K562 (cell line): ENCODE results near the gene CCDC70. TPM values are rescaled to one million over a fixed set of nuclear protein-coding genes. Genes with fewer than 3 reads are reported as not detected.

Source experiments
- ATAC-seq: fragments of 200-7000 bp; cut with Tn5 transposase; 3 replicates; pipeline ENCODE4 v1.9.1; 2020; ENCODE audit warnings: moderate library complexity
- BruUV-seq: library from RNA; stranded (reverse); fragments of 400-500 nt; replicated peaks from 2 replicates; lab custom pipeline; 2021; lab: Mats Ljungman, UMichigan
- CTCF ChIA-PET: fragments of 300-600 bp; formaldehyde crosslinking; extraction: SDS; loops from one replicate; lab custom pipeline; 2021; ENCODE audit warnings: low intra/inter-chr PET ratio; lab: Yijun Ruan, JAX
- POLR2A ChIA-PET: fragments of 300-600, 350-650 bp; sonication (Branson Sonifier 250); formaldehyde crosslinking; extraction: SDS; loops from one replicate; lab custom pipeline; 2021; ENCODE audit warnings: antibody characterized with exemption, inconsistent platforms; lab: Yijun Ruan, JAX
- DNase-seq, 4 experiments: peaks; one replicate each; pipeline versions ENCODE4 v3.0.0 to v3.0.0-alpha.2; 2011 to 2018; ENCODE audit warnings: low spot score in 3 of 4, mixed read lengths in 3 of 4; ENCODE audit errors: extremely low read depth in 1 of 4
- FAIRE-seq: peaks from 2 replicates; lab custom pipeline; 2011; peaks lifted over from hg19 to GRCh38; lab: Jason Lieb, UNC
- H2AFZ ChIP-seq: 2 replicates; pipeline ENCODE4 v1.6.0; 2011; ENCODE audit warnings: low read depth, low read length, control low read depth, inconsistent platforms
- H3K27ac ChIP-seq: fragments of 200-600 bp; 3 replicates; pipeline ENCODE4 v1.8.0; 2011; ENCODE audit warnings: low read depth, mild to moderate bottlenecking, control low read depth, inconsistent platforms, low read length, moderate library complexity, mixed read lengths; ENCODE audit errors: extremely low read depth
- H3K27me3 ChIP-seq, 2 experiments: fragments of 300-600 bp in 1 of 2; 2 replicates in 1 of 2; 3 replicates in 1 of 2; pipeline versions ENCODE4 v1.6.0 to v1.8.0; 2011; ENCODE audit warnings: inconsistent platforms in 2 of 2, low read length in 2 of 2, mild to moderate bottlenecking in 1 of 2, mixed read lengths in 1 of 2, moderate library complexity in 1 of 2; ENCODE audit not compliant: control insufficient read depth in 2 of 2, insufficient read depth in 2 of 2
- H3K36me3 ChIP-seq: fragments of 300-600 bp; 3 replicates; pipeline ENCODE4 v1.8.0; 2011; ENCODE audit warnings: mild to moderate bottlenecking, low read length, inconsistent platforms; ENCODE audit not compliant: control insufficient read depth, insufficient read depth
- H3K4me1 ChIP-seq, 2 experiments: fragments of 200-600 bp in 1 of 2; replicated peaks in 1 of 2; 2 replicates in 1 of 2; 3 replicates in 1 of 2; pipeline versions ENCODE4 v1.5.1 to v1.8.0; 2011; ENCODE audit warnings: inconsistent platforms in 2 of 2, low read length in 2 of 2, mild to moderate bottlenecking in 1 of 2, mixed read lengths in 1 of 2, moderate library complexity in 1 of 2; ENCODE audit not compliant: control insufficient read depth in 2 of 2, insufficient read depth in 2 of 2
- H3K4me2 ChIP-seq: 2 replicates; pipeline ENCODE4 v1.6.1; 2011; ENCODE audit warnings: low read length, control low read depth, inconsistent platforms, mixed read lengths; ENCODE audit not compliant: insufficient read depth
- H3K4me3 ChIP-seq: fragments of 200-600 bp; sonication (generic), shearing (Covaris generic); 2 replicates; pipeline ENCODE4 v1.5.1; 2016; ENCODE audit warnings: control low read depth, inconsistent platforms
- H3K79me2 ChIP-seq: fragments of 200-600 bp; 3 replicates; pipeline ENCODE4 v1.8.0; 2011; ENCODE audit warnings: low read length, inconsistent platforms; ENCODE audit not compliant: control insufficient read depth, insufficient read depth
- H3K9ac ChIP-seq, 2 experiments: 2 replicates each; pipeline versions ENCODE4 v1.6.0 to v1.6.1; 2011; ENCODE audit warnings: low read depth in 2 of 2, low read length in 2 of 2, control low read depth in 1 of 2, inconsistent platforms in 1 of 2, mild to moderate bottlenecking in 1 of 2, mixed read lengths in 1 of 2; ENCODE audit not compliant: insufficient read depth in 1 of 2
- H3K9me1 ChIP-seq: one replicate; pipeline ENCODE4 v1.6.0; 2011; ENCODE audit warnings: inconsistent platforms, mild to moderate bottlenecking, low read length, moderate library complexity; ENCODE audit not compliant: control insufficient read depth, insufficient read depth
- H3K9me3 ChIP-seq: replicated peaks from 2 replicates; pipeline ENCODE4 v1.5.1; 2011; ENCODE audit warnings: low read depth, low read length, inconsistent platforms; ENCODE audit not compliant: control insufficient read depth, insufficient read depth
- H4K20me1 ChIP-seq: replicated peaks from 2 replicates; pipeline ENCODE4 v1.6.1; 2011; ENCODE audit warnings: low read length, inconsistent platforms, mixed read lengths; ENCODE audit not compliant: control insufficient read depth, insufficient read depth
- CREB3L1 ChIP-seq: fragments of 450-650 bp; IDR thresholded peaks from 2 replicates; pipeline ENCODE4 v1.6.1; 2014; ENCODE audit warnings: low read depth, mild to moderate bottlenecking, moderate library complexity, borderline replicate concordance
- DPF2 ChIP-seq: fragments of 450-650 bp; IDR thresholded peaks from 2 replicates; pipeline ENCODE4 v1.6.1; 2016
- EP300 ChIP-seq: IDR thresholded peaks from 2 replicates; pipeline ENCODE4 v1.6.1; 2012; ENCODE audit warnings: low read length, improper control_type of control experiment
- MEIS2 ChIP-seq: fragments of 450-650 bp; IDR thresholded peaks from 2 replicates; pipeline ENCODE4 v1.6.1; 2014; ENCODE audit warnings: mild to moderate bottlenecking; ENCODE audit not compliant: partially characterized antibody
- MTA3 ChIP-seq: fragments of 450-650 bp; formaldehyde crosslinking; IDR thresholded peaks from 2 replicates; pipeline ENCODE4 v1.6.1; 2017; ENCODE audit warnings: mild to moderate bottlenecking, borderline replicate concordance
- NR2C1 ChIP-seq, 2 experiments: fragments of 450-650 bp; IDR thresholded peaks; 2 replicates each; pipeline ENCODE4 v1.6.1; 2017; ENCODE audit warnings: mild to moderate bottlenecking in 2 of 2, antibody characterized with exemption in 1 of 2, inconsistent platforms in 1 of 2, missing compliant biosample characterization in 1 of 2, missing genetic modification characterization in 1 of 2
- PTBP1 ChIP-seq: fragments of 200-400 bp; formaldehyde crosslinking; IDR thresholded peaks from 2 replicates; pipeline ENCODE4 v1.6.1; 2017; ENCODE audit warnings: low read depth, low read length
- RBM39 ChIP-seq: fragments of 200-400 bp; formaldehyde crosslinking; optimal IDR thresholded peaks from 2 replicates; pipeline ENCODE3; 2018; ENCODE audit warnings: low read depth, low read length
- ZFP36 ChIP-seq: fragments of 150-350 bp; IDR thresholded peaks from 2 replicates; pipeline ENCODE4 v1.6.1; 2018; ENCODE audit warnings: low read length, low read depth; ENCODE audit not compliant: partially characterized antibody
- WGBS: fragments of 100-300 bp; shearing (Covaris generic); methylation state at CpG from one replicate; pipeline ENCODE4 v1.1.6; 2016; ENCODE audit warnings: low coverage, mixed read lengths; ENCODE audit not compliant: insufficient coverage; ENCODE audit errors: missing lambda C conversion rate; 5-methylcytosine and 5-hydroxymethylcytosine counted together
- in situ Hi-C: fragments of 300-500 bp; cut with MboI; formaldehyde crosslinking; loops from 4 replicates; pipeline ENCODE4 v1.15.0; 2018; ENCODE audit warnings: inconsistent platforms, mixed read lengths
- intact Hi-C: fragments of 100-400 bp; cut with micrococcal nuclease; formaldehyde crosslinking; loops from 2 replicates; pipeline ENCODE4 v1.14.2; 2022
- polyA plus RNA-seq, 8 experiments: library from polyadenylated mRNA; depleted of rRNA in 4 of 8; stranded (reverse) in 5 of 8; unstranded in 3 of 8; fragments of >200 nt; fragmentation: Nextera tagmentation in 2 of 8; fragmentation: Illumina TruSeq in 1 of 8; extraction: Ambion mirVana in 2 of 8; extraction: Trizol in 1 of 8; gene quantifications; 2 replicates each; pipeline versions ENCODE4 v1.2.1 to v1.2.3, GENCODE V29; 2011 to 2014; ENCODE audit warnings: inconsistent platforms in 1 of 8, missing spikeins in 1 of 8
- total RNA-seq, 7 experiments: library from RNA; depleted of rRNA in 6 of 7; stranded (reverse); fragments of >200 nt in 6 of 7; fragmentation: Illumina TruSeq in 2 of 7; extraction: Trizol in 2 of 7; gene quantifications; 2 replicates each; pipeline versions ENCODE4 v1.2.1 to v1.2.3, GENCODE V29; 2011 to 2021; ENCODE audit warnings: low replicate concordance in 1 of 7

The CCDC70 gene
- total and polyA plus RNA-seq, 9 of the 15 experiments (the other 6 are each of a cell fraction or from before 2014, with no cell fraction given): not detected

- H3K4me3 ChIP-seq: no peak overlapping the region
- DNase-seq: no peak
- H4K20me1 ChIP-seq: no peaks in the 10 kb centered on the region
- H3K27ac ChIP-seq: no peak overlapping the region
- intact Hi-C loops: no loop called here
- H3K4me2 ChIP-seq: no peak overlapping the region
- no peaks in the 10 kb centered on the region for H3K9me3 ChIP-seq
- ATAC-seq: no peak
- no peaks in the 10 kb centered on the region for H3K36me3 ChIP-seq
- ChIA-PET CTCF (no interaction called here), POLR2A (no interaction called here)
- no peaks in the 10 kb centered on the region for H3K9me1 ChIP-seq
- H3K4me1 ChIP-seq: peaks cover 2 to 4% of the 10 kb centered on the region in 2 experiments; a peak in 3 of 5 replicates
- FAIRE-seq: no peak
- TF ChIP-seq MEIS2 (peak; percentile 30), RBM39 (no peak), DPF2 (no peak), PTBP1 (no peak), MTA3 (no peak), EP300 (no peak), NR2C1 (IDR thresholded peaks at IDR 0.05) (no peak), NR2C1 (tag; IDR thresholded peaks at IDR 0.05) (no peak), ZFP36 (no peak), CREB3L1 (no peak)
- no peak overlapping the region for H2AFZ ChIP-seq
- WGBS: 51% methylated on average over 4 of the region's 4 CpGs
- H3K27me3 ChIP-seq: no peaks in the 10 kb centered on the region
- no peak overlapping the region for H3K9ac ChIP-seq
- BruUV-seq: no TSS peak
- no peaks in the 10 kb centered on the region for H3K79me2 ChIP-seq
- in situ Hi-C loops: no loop called here
Measured at GRCh38 chr13:51879133-51879532, 17.4 kb downstream of the CCDC70 start.
